NCI-H774 (cell line): ENCODE results near the gene CCDC85B.

Experiments used
- DNase-seq: peaks from one replicate; lab custom pipeline; 2025; lab: John Stamatoyannopoulos, UW

CCDC85B gene

DNA sequence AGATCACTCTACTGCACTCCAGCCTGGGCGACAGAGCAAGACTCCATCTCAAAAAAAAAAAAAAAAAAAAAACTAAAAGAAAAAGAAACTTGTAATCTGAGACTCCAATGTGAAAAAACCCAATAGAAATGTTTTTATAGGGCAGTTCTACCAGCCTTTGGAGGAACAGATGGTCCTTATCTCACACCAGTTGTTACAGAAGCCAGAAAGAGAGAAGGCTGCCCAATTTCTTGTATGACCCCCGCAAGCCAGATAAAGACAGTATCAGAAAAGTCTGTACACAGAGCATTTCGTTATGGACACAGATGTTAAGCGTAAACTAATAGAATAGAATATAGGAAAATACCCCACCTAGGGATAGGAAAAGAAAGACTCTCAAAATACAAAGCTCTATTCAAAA is 43.5 kb downstream of the CCDC85B start:
- DNase-seq: no peak

DNA sequence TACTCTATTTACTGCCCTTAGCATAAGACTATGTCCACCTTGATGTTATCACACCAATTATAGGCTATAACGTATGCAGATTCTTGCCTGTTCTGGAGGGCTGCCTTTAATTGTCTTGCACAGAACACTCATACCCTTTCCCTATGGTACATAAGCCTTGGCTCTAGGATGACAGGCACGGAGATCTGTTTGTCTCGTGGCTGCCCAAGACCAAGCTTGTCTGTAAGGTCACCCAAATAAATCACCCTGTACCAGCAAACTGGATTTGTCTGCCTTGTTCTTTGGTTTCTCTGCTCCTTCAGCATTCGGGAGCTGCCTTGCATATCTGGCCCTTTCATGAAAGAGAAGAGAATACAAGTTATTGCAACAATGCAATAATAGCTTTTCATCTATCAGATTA is 47.3 kb downstream of the CCDC85B start:
- DNase-seq: no peak
